CD4-positive, alpha-beta T cell treated with Interleukin-12 subunit alpha and Interleukin-12 subunit beta, for 1 hour (primary cell): ENCODE results near the gene ARID3C.

Experiments used
- DNase-seq: peaks from one replicate; pipeline ENCODE4 v3.0.0-alpha.2; 2020

ARID3C gene

DNA sequence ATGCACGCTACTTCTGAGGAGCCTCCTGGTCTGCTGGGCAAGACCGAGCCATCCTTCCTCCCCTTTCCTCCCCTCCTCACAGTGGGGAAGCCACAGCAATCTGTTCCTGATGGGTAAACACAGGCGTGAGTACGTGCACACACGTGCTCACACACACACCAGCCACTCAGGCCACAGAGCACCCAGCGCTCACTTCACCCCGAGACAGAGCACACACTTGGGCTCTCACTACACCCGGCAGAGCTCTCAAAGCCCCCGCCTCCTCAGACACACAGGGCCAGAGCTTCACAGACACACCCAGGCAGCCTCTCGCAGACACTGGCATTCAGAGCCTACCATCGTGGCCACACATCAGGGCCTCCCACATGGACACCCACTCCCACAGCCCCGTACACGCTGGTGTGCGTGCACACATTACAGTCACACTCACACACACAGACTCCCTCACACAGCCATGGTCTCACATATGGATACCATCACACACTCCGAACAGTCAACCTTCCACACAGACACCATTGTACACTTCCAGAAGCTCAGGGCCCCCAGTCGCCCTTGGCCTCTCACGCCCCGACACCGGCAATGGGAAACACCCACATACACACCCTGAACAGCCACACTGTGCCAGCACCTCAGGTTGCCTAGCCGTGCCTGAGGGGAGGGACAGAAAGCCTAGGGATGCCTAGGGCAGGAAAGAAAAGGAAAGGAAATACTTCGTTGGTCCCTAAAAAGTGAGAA, 52.8 kb downstream of the ARID3C start:
- DNase-seq: no peak

DNA sequence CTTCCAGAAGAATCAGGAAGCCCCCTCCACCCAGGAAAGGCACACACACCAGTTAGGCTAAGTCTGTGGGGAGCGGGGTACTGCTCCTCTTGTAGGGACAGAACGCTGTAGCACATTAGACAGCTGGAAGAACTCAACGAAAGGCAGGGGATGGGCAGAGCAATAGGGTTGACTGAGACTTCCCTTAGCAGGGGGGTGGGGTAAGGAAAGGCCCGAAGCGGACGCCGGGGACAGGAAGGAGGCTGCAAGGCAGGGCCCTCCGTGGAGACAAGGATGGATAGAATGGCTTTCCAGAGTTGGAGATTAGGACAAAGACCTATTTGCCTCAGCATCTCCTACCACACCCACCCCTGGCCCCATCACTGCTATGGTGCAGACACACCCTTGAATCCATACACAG, 53.6 kb downstream of the ARID3C start:
- DNase-seq: no peak

DNA sequence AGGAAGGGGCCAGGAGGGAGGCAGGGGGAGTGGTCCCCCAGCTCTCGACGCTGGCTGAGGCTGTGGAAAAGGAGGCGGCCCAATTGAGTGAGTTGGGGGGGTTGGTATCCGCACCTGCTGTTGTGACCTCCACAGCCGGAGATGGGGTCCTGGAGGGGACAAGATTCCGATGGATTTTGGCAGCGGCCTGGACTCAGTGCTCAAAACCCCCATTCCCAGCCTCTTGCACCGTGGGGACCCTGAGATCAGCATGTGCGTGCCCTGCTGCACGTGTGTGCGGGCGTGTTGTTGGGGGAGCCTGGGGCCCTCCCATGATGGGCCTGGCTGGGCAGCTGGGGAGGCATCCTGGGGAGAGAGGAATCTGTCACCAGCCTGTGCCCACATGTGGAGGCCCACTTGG, 54.3 kb downstream of the ARID3C start:
- no peak for DNase-seq

DNA sequence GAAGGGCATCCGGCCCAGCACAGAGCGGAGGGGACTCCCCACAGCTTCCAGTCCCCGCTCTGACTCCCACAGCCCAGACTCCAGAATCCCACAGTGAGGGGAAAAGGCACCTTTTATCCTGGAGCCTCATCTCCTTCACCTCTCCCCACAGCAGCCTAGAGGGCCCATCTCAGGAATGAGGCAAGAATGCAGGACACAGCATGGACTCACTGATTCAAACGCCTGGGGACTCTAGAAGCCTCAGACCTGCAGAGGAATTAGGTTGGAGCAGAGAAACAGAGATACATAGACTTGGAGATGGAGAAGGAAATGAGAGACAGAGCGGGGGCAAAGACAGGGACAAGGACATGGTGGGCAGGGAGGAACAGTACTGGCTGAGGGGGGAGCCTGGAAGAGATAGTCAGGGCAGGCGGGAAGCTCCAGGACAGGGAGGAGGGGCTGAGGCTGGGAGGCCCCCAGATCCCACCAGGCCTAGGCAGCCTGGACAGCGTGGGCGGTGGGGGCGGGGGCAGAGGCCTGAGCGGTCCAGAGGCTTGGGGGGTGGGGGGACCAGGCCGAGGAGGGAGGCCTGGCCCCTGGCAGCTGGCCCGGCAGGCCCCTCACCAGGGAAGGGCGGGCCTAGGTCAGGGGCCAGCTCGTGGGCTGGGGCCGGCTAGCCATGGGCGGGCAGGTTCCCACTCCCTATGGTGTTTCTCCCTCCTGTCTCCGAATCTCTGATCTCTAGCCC, 55.1 kb downstream of the ARID3C start:
- DNase-seq: no peak

DNA sequence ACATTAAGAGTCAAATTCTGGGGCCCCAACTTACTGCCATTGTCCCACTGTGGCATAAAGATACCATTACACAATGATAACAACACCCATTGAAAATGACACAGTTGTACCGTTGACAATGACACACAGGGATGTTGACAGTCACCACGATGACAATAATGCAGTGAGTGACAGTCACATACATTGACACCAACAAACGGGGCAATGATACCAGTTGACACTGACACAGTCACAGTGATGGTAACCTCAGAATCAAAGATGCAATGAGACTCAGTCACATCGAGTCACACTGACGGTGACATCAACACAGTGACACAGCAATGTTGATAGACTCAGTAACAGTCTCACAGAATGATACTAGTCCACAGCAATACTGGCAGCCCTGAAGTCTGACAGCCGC, 56.2 kb downstream of the ARID3C start:
- no peak for DNase-seq

DNA sequence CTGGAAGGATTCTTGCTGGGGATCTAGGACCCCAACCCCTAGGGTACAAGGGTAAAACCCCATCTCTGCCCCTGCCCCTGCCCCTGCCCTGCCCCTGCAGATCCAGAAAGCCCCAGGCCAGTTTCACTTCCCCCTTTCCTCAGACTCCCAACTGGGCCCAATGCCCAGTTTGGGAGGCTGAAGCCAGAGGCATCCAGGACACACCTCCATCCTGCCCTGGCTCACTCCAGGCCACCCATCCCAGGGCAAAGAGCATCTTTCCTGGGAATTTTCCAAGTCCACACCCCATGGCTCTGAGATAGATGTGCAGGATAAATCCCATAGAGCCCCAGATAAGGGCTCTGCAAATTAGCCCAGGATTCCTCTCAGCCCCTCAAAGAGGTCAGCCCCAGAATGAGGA, 56.8 kb downstream of the ARID3C start:
- no peak for DNase-seq

DNA sequence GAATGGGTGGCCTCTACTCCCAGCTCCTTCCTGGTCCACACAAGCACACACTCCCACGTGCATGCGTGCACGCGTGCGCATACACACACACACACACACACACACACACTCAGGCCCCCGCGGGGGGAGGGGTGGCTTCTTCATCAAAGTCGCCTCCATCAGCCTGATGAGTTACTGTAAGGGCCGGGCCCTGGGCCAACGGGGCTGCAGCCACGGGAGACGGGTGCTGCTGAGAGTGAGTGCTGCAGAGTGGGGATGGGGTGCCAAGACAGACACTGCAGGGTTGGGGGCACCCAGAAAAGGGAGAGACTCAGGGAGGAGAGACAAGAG, 57.4 kb downstream of the ARID3C start:
- no peak for DNase-seq
